ENCODE measurements around the gene ACTA1. TPM values are rescaled to one million over a fixed set of nuclear protein-coding genes. Genes with fewer than 3 reads are reported as not detected.

Gene ACTA1
- polyA plus RNA-seq, 1 experiment = not detected

DNA sequence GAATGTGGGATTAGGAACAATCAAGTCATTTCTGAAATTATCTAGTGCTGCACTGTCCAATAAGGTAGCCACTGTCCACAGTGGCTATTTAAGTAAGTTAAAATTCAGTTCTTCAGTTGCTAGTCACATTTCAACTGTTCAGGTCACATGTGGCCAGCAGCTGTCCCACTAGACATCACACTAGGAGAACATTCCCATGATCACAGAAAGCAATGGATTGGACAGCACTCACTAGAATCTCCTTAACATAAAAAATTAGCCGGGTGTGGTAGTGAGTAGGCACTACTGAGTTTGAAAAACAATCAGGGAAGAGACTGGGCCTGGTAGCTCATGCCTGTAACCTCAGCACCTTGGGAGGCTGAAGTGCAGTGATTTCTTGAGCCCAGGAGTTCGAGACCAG is 40.6 kb upstream of the ACTA1 start:
- TF ChIP-seq, protein P1, sequence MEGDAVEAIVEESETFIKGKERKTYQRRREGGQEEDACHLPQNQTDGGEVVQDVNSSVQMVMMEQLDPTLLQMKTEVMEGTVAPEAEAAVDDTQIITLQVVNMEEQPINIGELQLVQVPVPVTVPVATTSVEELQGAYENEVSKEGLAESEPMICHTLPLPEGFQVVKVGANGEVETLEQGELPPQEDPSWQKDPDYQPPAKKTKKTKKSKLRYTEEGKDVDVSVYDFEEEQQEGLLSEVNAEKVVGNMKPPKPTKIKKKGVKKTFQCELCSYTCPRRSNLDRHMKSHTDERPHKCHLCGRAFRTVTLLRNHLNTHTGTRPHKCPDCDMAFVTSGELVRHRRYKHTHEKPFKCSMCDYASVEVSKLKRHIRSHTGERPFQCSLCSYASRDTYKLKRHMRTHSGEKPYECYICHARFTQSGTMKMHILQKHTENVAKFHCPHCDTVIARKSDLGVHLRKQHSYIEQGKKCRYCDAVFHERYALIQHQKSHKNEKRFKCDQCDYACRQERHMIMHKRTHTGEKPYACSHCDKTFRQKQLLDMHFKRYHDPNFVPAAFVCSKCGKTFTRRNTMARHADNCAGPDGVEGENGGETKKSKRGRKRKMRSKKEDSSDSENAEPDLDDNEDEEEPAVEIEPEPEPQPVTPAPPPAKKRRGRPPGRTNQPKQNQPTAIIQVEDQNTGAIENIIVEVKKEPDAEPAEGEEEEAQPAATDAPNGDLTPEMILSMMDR (IDR thresholded peaks at IDR 0.05; ENCODE audit: low read depth, low read length) = no peak
- ChIA-PET CTCF (no interaction called here), POLR2A (no interaction called here)
- Histone ChIP-seq H3K27ac (ENCODE audit: low read depth, low read length) (no peak overlapping the region), H3K4me3 (ENCODE audit: low read depth, low read length) (no peak overlapping the region), H3K27me3 (ENCODE audit: control insufficient read depth, insufficient read depth, low read length) (no peaks in the 10 kb centered on the region), H3K9me3 (ENCODE audit: control insufficient read depth, insufficient read depth, low read length) (no peaks in the 10 kb centered on the region)
- DNase-seq (ENCODE audit: low read depth, low spot score) = no peak

GRCh38 chr1:229471175-229471574 is 37.3 kb upstream of the ACTA1 start:
- no peak for DNase-seq (ENCODE audit: low read depth, low spot score)
- no peak overlapping the region for H3K27ac ChIP-seq (ENCODE audit: low read depth, low read length)
- ChIA-PET CTCF (interaction anchor here (6.1 kb wide), 1 partner anchor 11 kb away, joined by 42 read pairs; no protein-coding TSS in a partner anchor), POLR2A (no interaction called here)
- no peaks in the 10 kb centered on the region for H3K9me3 ChIP-seq (ENCODE audit: control insufficient read depth, insufficient read depth, low read length)
- no peak overlapping the region for H3K4me3 ChIP-seq (ENCODE audit: low read depth, low read length)
- TF ChIP-seq, protein P1 (IDR thresholded peaks at IDR 0.05; ENCODE audit: low read depth, low read length) = no peak
- H3K27me3 ChIP-seq (ENCODE audit: control insufficient read depth, insufficient read depth, low read length) = no peaks in the 10 kb centered on the region

DNA sequence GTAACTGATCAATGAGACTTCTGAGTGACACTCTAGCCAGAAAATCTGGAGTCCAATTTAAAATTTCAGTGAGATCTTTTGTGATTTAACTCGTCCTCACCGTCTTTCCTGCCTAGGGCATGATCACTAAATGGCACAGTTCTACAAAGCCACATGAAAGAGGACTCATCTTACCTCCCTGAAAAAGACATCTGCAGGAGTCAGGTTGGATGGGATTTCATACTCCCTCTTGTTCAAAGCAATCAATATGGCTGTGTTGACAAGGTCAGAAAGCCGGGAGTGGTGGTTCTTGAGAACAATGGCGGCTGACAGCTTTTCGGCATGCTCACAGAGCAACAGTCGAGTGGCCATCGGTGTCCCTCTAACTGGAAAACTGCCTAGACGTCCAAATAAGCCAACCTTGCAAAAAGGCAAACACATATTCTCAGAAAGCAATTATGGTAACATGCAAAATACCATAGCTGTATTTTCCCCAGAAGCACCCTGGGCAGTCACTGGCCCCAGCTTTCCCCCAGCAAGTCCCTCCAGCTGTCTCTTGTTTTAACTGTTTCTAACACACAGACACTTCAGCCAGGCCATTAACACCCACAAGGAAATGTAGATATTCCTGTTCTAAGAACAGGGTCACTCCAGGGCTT is 36.6 kb upstream of the ACTA1 start:
- ChIA-PET CTCF (interaction anchor here (6.1 kb wide), 1 partner anchor 12 kb away, joined by 42 read pairs; no protein-coding TSS in a partner anchor), POLR2A (no interaction called here)
- Histone ChIP-seq H3K27ac (ENCODE audit: low read depth, low read length) (no peak overlapping the region), H3K9me3 (ENCODE audit: control insufficient read depth, insufficient read depth, low read length) (no peaks in the 10 kb centered on the region), H3K4me3 (ENCODE audit: low read depth, low read length) (no peak overlapping the region), H3K27me3 (ENCODE audit: control insufficient read depth, insufficient read depth, low read length) (no peaks in the 10 kb centered on the region)
- TF ChIP-seq, protein P1 (IDR thresholded peaks at IDR 0.05; ENCODE audit: low read depth, low read length) = no peak
- DNase-seq (ENCODE audit: low read depth, low spot score) = no peak

GRCh38 chr1:229466887-229467286 is 33.0 kb upstream of the ACTA1 start:
- Histone ChIP-seq H3K27ac (ENCODE audit: low read depth, low read length) (no peak overlapping the region), H3K4me3 (ENCODE audit: low read depth, low read length) (no peak overlapping the region), H3K9me3 (ENCODE audit: control insufficient read depth, insufficient read depth, low read length) (no peaks in the 10 kb centered on the region), H3K27me3 (ENCODE audit: control insufficient read depth, insufficient read depth, low read length) (no peaks in the 10 kb centered on the region)
- CTCF ChIA-PET = interaction anchor here (0.8 to 6.1 kb wide), 3 partner anchors 11 to 212 kb away, joined by 3 to 42 read pairs (median 4); no protein-coding TSS in a partner anchor
- TF ChIP-seq, protein P1 (IDR thresholded peaks at IDR 0.05; ENCODE audit: low read depth, low read length) = no peak
- POLR2A ChIA-PET = no interaction called here
- DNase-seq (ENCODE audit: low read depth, low spot score) = no peak

DNA sequence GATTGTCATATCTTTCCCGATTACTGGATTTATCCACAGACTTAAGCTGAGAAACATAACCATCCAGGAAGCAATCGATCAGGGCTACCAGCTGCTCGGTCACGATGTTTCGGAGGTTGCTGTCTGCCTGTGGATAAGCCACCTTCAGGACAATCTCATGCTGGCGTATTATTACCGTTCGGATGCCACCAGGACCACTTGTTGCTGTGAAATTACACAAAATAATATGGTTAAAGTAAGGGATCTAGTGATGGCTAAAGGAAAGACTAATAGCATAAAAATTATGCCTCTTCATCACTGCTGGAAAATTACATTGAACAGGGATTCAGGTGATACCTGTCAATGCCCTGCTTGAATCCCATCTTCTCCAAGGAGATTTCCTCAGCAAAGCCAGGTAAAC is 30.8 kb upstream of the ACTA1 start:
- ChIA-PET CTCF (interaction anchor here (1.4 kb wide), 1 partner anchor 800 kb away, joined by 3 read pairs; no protein-coding TSS in a partner anchor), POLR2A (no interaction called here)

More for the DNA sequence above, 30.8 kb upstream of the ACTA1 start:
- H3K9me3 ChIP-seq (ENCODE audit: control insufficient read depth, insufficient read depth, low read length) = no peaks in the 10 kb centered on the region
- no peak overlapping the region for H3K27ac ChIP-seq (ENCODE audit: low read depth, low read length)
- no peak overlapping the region for H3K4me3 ChIP-seq (ENCODE audit: low read depth, low read length)
- TF ChIP-seq, protein P1 (IDR thresholded peaks at IDR 0.05; ENCODE audit: low read depth, low read length) = no peak
- DNase-seq (ENCODE audit: low read depth, low spot score) = no peak
- H3K27me3 ChIP-seq (ENCODE audit: control insufficient read depth, insufficient read depth, low read length) = no peaks in the 10 kb centered on the region

All from AG04450 (cell line).